GM12872 (cell line): ENCODE data around the gene TGFA.

Experiments
- CTCF ChIP-seq: IDR thresholded peaks from 3 replicates; pipeline ENCODE4 v1.5.1; 2011; ENCODE audit warnings: low read depth, mild to moderate bottlenecking, low read length, moderate library complexity; ENCODE audit not compliant: insufficient read depth

Gene TGFA

GRCh38 chr2:70461414-70461813, 92.2 kb downstream of the TGFA start:
- TF ChIP-seq CTCF, result no peak

GRCh38 chr2:70460333-70460732, 93.3 kb downstream of the TGFA start:
- TF ChIP-seq CTCF, result no peak

GRCh38 chr2:70458661-70459060, 95.0 kb downstream of the TGFA start:
- TF ChIP-seq CTCF, result no peak

GRCh38 chr2:70456585-70457495, 96.8 kb downstream of the TGFA start:
- no peak for TF ChIP-seq CTCF

- no peak for TF ChIP-seq CTCF
These were observed 98.6 kb downstream of the TGFA start for GRCh38 chr2:70454936-70455544.

GRCh38 chr2:70450641-70451250, 102.9 kb downstream of the TGFA start:
- no peak for TF ChIP-seq CTCF

- TF ChIP-seq CTCF, result no peak
These were observed 105.6 kb downstream of the TGFA start for GRCh38 chr2:70448041-70448440.
